SK-N-SH treated with all-trans-retinoic acid at 6 μM for 48 hours (cell line): ENCODE results near the gene WDR74.
"Not testable (repeated sequence)": the region's sequence is repeated elsewhere in the genome, so short reads cannot be mapped to it uniquely, and the experiment has no call there.

Source experiments
- ATAC-seq: fragments of 200-7000 bp; cut with Tn5 transposase; 3 replicates; pipeline ENCODE4 v1.9.1; 2020; ENCODE audit warnings: mild to moderate bottlenecking, moderate library complexity
- BACH2 ChIP-seq: fragments of 250-450 bp; sonication (Bioruptor Pico); IDR thresholded peaks from 2 replicates; pipeline ENCODE4 v1.9.0; 2021; ENCODE audit warnings: mild to moderate bottlenecking, borderline replicate concordance
- CREB5 ChIP-seq: fragments of 250-450 bp; sonication (Bioruptor Pico); IDR thresholded peaks from 2 replicates; pipeline ENCODE4 v1.5.1; 2020; ENCODE audit warnings: low read depth, mild to moderate bottlenecking, moderate library complexity
- CSDC2 ChIP-seq: fragments of 250-450 bp; sonication (Bioruptor Pico); IDR thresholded peaks from 2 replicates; pipeline ENCODE4 v1.5.0; 2020; ENCODE audit warnings: mild to moderate bottlenecking, moderate library complexity
- CSRNP3 ChIP-seq: fragments of 250-450 bp; sonication (Bioruptor Pico); IDR thresholded peaks from 2 replicates; pipeline ENCODE4 v1.5.1; 2021; ENCODE audit warnings: mild to moderate bottlenecking, moderate library complexity
- ESRRG ChIP-seq: fragments of 250-450 bp; sonication (Bioruptor Pico); IDR thresholded peaks from 2 replicates; pipeline ENCODE4 v1.6.1; 2021; ENCODE audit warnings: mild to moderate bottlenecking
- GLIS3 ChIP-seq: fragments of 250-450 bp; sonication (Bioruptor Pico); IDR thresholded peaks from 2 replicates; pipeline ENCODE4 v1.5.0; 2020; ENCODE audit warnings: mild to moderate bottlenecking, moderate library complexity
- ISL1 ChIP-seq: fragments of 250-450 bp; sonication (Bioruptor Pico); IDR thresholded peaks from 2 replicates; pipeline ENCODE4 v2.1.2; 2022; ENCODE audit warnings: mild to moderate bottlenecking, moderate library complexity
- OSR1 ChIP-seq: fragments of 250-450 bp; sonication (Bioruptor Pico); IDR thresholded peaks from 2 replicates; pipeline ENCODE4 v1.8.0; 2022; ENCODE audit warnings: moderate library complexity, mild to moderate bottlenecking, inconsistent platforms
- PATZ1 ChIP-seq: fragments of 250-450 bp; sonication (Bioruptor Pico); IDR thresholded peaks from 2 replicates; pipeline ENCODE4 v1.8.0; 2020; ENCODE audit warnings: mild to moderate bottlenecking, moderate library complexity, borderline replicate concordance
- PPARA ChIP-seq: fragments of 250-450 bp; sonication (Bioruptor Pico); IDR thresholded peaks from 2 replicates; pipeline ENCODE4 v1.5.0; 2020; ENCODE audit warnings: mild to moderate bottlenecking, borderline replicate concordance
- RARB ChIP-seq: fragments of 250-450 bp; sonication (Bioruptor Pico); IDR thresholded peaks from 2 replicates; pipeline ENCODE4 v1.8.0; 2021; ENCODE audit warnings: mild to moderate bottlenecking, moderate library complexity
- SNAI2 ChIP-seq: fragments of 250-450 bp; sonication (Bioruptor Pico); IDR thresholded peaks from 2 replicates; pipeline ENCODE4 v1.5.0; 2020; ENCODE audit warnings: mild to moderate bottlenecking, moderate library complexity
- TCF4 ChIP-seq: fragments of 250-450 bp; sonication (Bioruptor Pico); IDR thresholded peaks from 2 replicates; pipeline ENCODE4 v1.8.0; 2021; ENCODE audit warnings: mild to moderate bottlenecking, moderate library complexity, borderline replicate concordance
- TOX ChIP-seq: fragments of 250-450 bp; sonication (Bioruptor Pico); IDR thresholded peaks from 2 replicates; pipeline ENCODE4 v1.8.0; 2021; ENCODE audit warnings: mild to moderate bottlenecking, moderate library complexity, borderline replicate concordance
- TSHZ2 ChIP-seq: fragments of 250-450 bp; sonication (Bioruptor Pico); IDR thresholded peaks from 2 replicates; pipeline ENCODE4 v1.5.0; 2020; ENCODE audit warnings: mild to moderate bottlenecking, moderate library complexity
- ZC3H10 ChIP-seq: fragments of 250-450 bp; sonication (Bioruptor Pico); IDR thresholded peaks from 2 replicates; pipeline ENCODE4 v1.5.1; 2021; ENCODE audit warnings: mild to moderate bottlenecking, moderate library complexity
- ZFP3 ChIP-seq: fragments of 250-450 bp; sonication (Bioruptor Pico); IDR thresholded peaks from 2 replicates; pipeline ENCODE4 v1.5.0; 2020; ENCODE audit warnings: mild to moderate bottlenecking, moderate library complexity
- ZFP30 ChIP-seq: fragments of 450-650 bp; formaldehyde crosslinking; IDR thresholded peaks from 2 replicates; pipeline ENCODE4 v1.5.0; 2022; ENCODE audit warnings: mild to moderate bottlenecking, moderate library complexity
- ZNF565 ChIP-seq: fragments of 450-650 bp; formaldehyde crosslinking; conservative IDR thresholded peaks from 2 replicates; pipeline ENCODE4 v1.5.0; 2020; ENCODE audit warnings: low read depth, mild to moderate bottlenecking, moderate library complexity
- ZNF70 ChIP-seq: fragments of 450-650 bp; formaldehyde crosslinking; IDR thresholded peaks from 2 replicates; pipeline ENCODE4 v1.5.0; 2020; ENCODE audit warnings: mild to moderate bottlenecking, moderate library complexity
- ZNF8 ChIP-seq: fragments of 450-650 bp; formaldehyde crosslinking; IDR thresholded peaks from 2 replicates; pipeline ENCODE4 v1.5.0; 2020; ENCODE audit warnings: mild to moderate bottlenecking, moderate library complexity

The WDR74 gene

GRCh38 chr11:62860835-62861563, 21.6 kb upstream of the WDR74 start:
- TF ChIP-seq OSR1 (CRISPR knock-in tag) (no peak), ZNF70 (CRISPR knock-in tag) (no peak), ZNF565 (CRISPR knock-in tag) (no peak), PATZ1 (CRISPR knock-in tag) (no peak), TOX (CRISPR knock-in tag) (no peak), SNAI2 (CRISPR knock-in tag) (no peak), BACH2 (CRISPR knock-in tag) (no peak), ZFP30 (CRISPR knock-in tag) (no peak), RARB (CRISPR knock-in tag) (no peak), CSRNP3 (CRISPR knock-in tag) (no peak), CREB5 (CRISPR knock-in tag) (no peak), ZNF8 (CRISPR knock-in tag) (no peak), TCF4 (CRISPR knock-in tag) (no peak), ZFP3 (CRISPR knock-in tag) (no peak)
- ATAC-seq: no peak

GRCh38 chr11:62859281-62859703, 19.9 kb upstream of the WDR74 start:
- not testable (repeated sequence) for ATAC-seq

DNA sequence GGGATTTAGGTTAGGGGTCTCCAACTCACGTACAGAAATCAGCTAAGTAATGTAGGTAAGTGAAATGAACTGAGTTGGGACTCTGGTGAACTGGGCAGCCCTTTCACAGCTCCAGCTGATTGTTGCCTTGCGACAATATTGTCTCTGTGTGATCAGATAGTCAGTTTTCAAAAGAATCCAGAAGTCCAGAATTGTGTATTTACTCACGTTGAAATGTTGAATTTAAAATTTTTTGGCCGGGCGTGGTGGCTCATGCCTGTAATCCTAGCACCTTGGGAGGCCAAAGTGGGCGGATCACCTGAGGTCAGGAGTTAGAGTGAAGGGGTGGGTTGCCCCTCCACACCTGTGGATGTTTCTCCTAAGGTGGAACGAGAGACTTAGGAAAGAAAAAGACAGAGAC, 18.8 kb upstream of the WDR74 start:
- no peak for ATAC-seq
- TF ChIP-seq OSR1 (CRISPR knock-in tag) (no peak), ZNF565 (CRISPR knock-in tag) (no peak), CREB5 (CRISPR knock-in tag) (no peak), CSRNP3 (CRISPR knock-in tag) (no peak)

GRCh38 chr11:62857541-62857982, 18.2 kb upstream of the WDR74 start:
- no peak for ATAC-seq
- no peak for TF ChIP-seq PPARA
- TF ChIP-seq ISL1 (CRISPR knock-in tag): no peak
- no peak for TF ChIP-seq ZNF565 (CRISPR knock-in tag)
- TF ChIP-seq SNAI2 (CRISPR knock-in tag): no peak
- TF ChIP-seq ZFP3 (CRISPR knock-in tag): no peak
- TF ChIP-seq ESRRG (CRISPR knock-in tag): no peak
- TF ChIP-seq CREB5 (CRISPR knock-in tag): no peak
- no peak for TF ChIP-seq GLIS3 (CRISPR knock-in tag)
- no peak for TF ChIP-seq ZNF8 (CRISPR knock-in tag)
- no peak for TF ChIP-seq ZC3H10
- no peak for TF ChIP-seq CSDC2 (CRISPR knock-in tag)
- no peak for TF ChIP-seq PATZ1 (CRISPR knock-in tag)
- TF ChIP-seq TSHZ2 (CRISPR knock-in tag): no peak
